Erythroblast (primary cell): ENCODE data around the gene MINDY3.

Experiments
- GATA1 ChIP-seq: IDR thresholded peaks from 2 replicates; pipeline ENCODE4 v1.6.1; 2011; ENCODE audit warnings: low read depth, mild to moderate bottlenecking, control low read depth, low read length, moderate library complexity
- POLR2A ChIP-seq: IDR thresholded peaks from 2 replicates; pipeline ENCODE4 v1.6.1; 2011; ENCODE audit warnings: mild to moderate bottlenecking, low read length

DNA sequence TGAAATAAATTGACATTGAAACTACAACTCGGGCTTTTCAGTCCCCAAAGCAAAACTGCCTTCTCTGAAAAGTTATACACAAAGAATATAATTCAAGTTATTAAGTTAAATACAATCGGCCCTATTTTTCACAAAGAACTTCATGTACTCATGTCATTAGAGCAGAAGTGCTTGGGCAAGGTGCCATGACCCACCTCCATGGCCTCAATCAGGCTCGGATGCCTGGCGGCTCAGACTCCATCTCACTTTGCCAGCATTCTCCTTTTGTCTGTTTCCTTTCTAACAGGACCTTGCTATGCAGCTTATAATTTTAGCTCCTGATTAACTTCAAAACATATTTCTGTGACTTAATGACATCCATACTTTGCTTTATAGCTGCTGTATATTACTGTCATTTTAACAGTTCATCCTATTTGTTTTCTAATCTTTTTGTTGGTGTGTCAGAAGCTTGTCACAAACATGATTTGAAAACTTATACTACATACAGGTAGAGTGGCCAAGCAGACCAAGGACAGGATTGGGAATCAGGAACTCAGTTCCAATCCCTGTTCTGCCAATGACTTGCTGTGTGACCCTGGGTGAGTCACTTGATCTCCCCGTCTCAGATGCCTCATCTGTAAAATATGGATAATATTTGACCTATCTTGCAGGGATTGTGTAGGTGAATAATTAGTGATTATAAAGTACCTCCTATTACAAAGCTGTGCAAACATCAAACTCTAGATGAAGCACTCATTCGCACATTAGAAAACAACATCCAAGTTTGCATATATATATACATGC lies 79.8 kb downstream of the MINDY3 start:
- no peak for TF ChIP-seq POLR2A
- TF ChIP-seq GATA1 = no peak
